Endothelial cell of umbilical vein (primary cell): ENCODE measurements around the gene FCSK. TPM values are rescaled to one million over a fixed set of nuclear protein-coding genes. Genes with fewer than 3 reads are reported as not detected.

Experiments used
- BruUV-seq: library from RNA; stranded (reverse); fragments of 400-500 nt; replicated peaks from 2 replicates; lab custom pipeline; 2021; lab: Mats Ljungman, UMichigan
- CTCF ChIA-PET: fragments of 300-600, 350-600 bp; sonication (Branson Sonifier 250); formaldehyde crosslinking; loops from one replicate; lab custom pipeline; 2021; ENCODE audit warnings: antibody characterized with exemption, inconsistent platforms; lab: Charles Lee
- POLR2A ChIA-PET: fragments of 300-600, 350-600 bp; sonication (Branson Sonifier 250); formaldehyde crosslinking; loops from one replicate; lab custom pipeline; 2021; ENCODE audit warnings: antibody characterized with exemption, inconsistent platforms; lab: Charles Lee
- DNase-seq: peaks from one replicate; pipeline ENCODE4 v3.0.0-alpha.2; 2011; ENCODE audit warnings: low read depth, low spot score
- FAIRE-seq: peaks from 2 replicates; lab custom pipeline; 2011; peaks lifted over from hg19 to GRCh38; lab: Jason Lieb, UNC
- H2AFZ ChIP-seq: 2 replicates; pipeline ENCODE4 v1.6.0; 2012; ENCODE audit warnings: low read depth, low read length, control low read depth, inconsistent platforms
- H3K27ac ChIP-seq: 2 replicates; pipeline ENCODE4 v1.5.1; 2011; ENCODE audit warnings: low read depth, mild to moderate bottlenecking, control low read depth, low read length, moderate library complexity; ENCODE audit not compliant: insufficient read depth
- H3K27me3 ChIP-seq, 2 experiments: 2 replicates each; pipeline versions ENCODE4 v1.6.0 to v1.6.1; 2011; ENCODE audit warnings: low read length in 2 of 2, mixed read lengths in 1 of 2; ENCODE audit not compliant: control insufficient read depth in 2 of 2, insufficient read depth in 2 of 2
- H3K36me3 ChIP-seq, 2 experiments: 2 replicates in 1 of 2; 3 replicates in 1 of 2; pipeline ENCODE4 v1.5.1; 2011; ENCODE audit warnings: low read length in 2 of 2, mild to moderate bottlenecking in 1 of 2, moderate library complexity in 1 of 2; ENCODE audit not compliant: control insufficient read depth in 2 of 2, insufficient read depth in 2 of 2; ENCODE audit errors: extremely low read depth in 1 of 2
- H3K4me1 ChIP-seq: 3 replicates; pipeline ENCODE4 v1.5.1; 2011; ENCODE audit warnings: mild to moderate bottlenecking, low read length; ENCODE audit not compliant: control insufficient read depth, insufficient read depth; ENCODE audit errors: extremely low read depth
- H3K4me2 ChIP-seq: 2 replicates; pipeline ENCODE4 v1.6.1; 2011; ENCODE audit warnings: low read length, control low read depth, mixed read lengths; ENCODE audit not compliant: insufficient read depth
- H3K4me3 ChIP-seq, 3 experiments: fragments of 200-600 bp in 1 of 3; sonication (generic), shearing (Covaris generic) in 1 of 3; replicated peaks in 1 of 3; 2 replicates each; pipeline ENCODE4 v1.5.1; 2011 to 2016; ENCODE audit warnings: control low read depth in 3 of 3, low read length in 3 of 3, mild to moderate bottlenecking in 2 of 3, inconsistent platforms in 1 of 3, low read depth in 1 of 3, moderate library complexity in 1 of 3; ENCODE audit not compliant: insufficient read depth in 1 of 3
- H3K79me2 ChIP-seq: 2 replicates; pipeline ENCODE4 v1.6.0; 2012; ENCODE audit warnings: low read length, inconsistent platforms; ENCODE audit not compliant: control insufficient read depth, insufficient read depth
- H3K9ac ChIP-seq: replicated peaks from 2 replicates; pipeline ENCODE3; 2011; ENCODE audit warnings: low read length, control low read depth; ENCODE audit not compliant: insufficient read depth; ENCODE audit errors: extremely low read depth
- H3K9me1 ChIP-seq: replicated peaks from 3 replicates; pipeline ENCODE4 v1.6.0; 2011; ENCODE audit warnings: mild to moderate bottlenecking, low read length; ENCODE audit not compliant: control insufficient read depth, insufficient read depth; ENCODE audit errors: extremely low read depth
- H3K9me3 ChIP-seq: replicated peaks from 2 replicates; pipeline ENCODE4 v1.5.1; 2012; ENCODE audit warnings: low read length, inconsistent platforms; ENCODE audit not compliant: control insufficient read depth, insufficient read depth
- H4K20me1 ChIP-seq: replicated peaks from 2 replicates; pipeline ENCODE3; 2011; ENCODE audit warnings: mild to moderate bottlenecking, low read length; ENCODE audit not compliant: control insufficient read depth, insufficient read depth; ENCODE audit errors: extremely low read depth
- CTCF ChIP-seq, 2 donors: IDR thresholded peaks; 1 replicate in 1 of 2; 2 replicates in 1 of 2; pipeline ENCODE4 v1.5.1; 2011; ENCODE audit warnings: low read length in 2 of 2, mild to moderate bottlenecking in 2 of 2, moderate library complexity in 2 of 2, control low read depth in 1 of 2, inconsistent platforms in 1 of 2, low read depth in 1 of 2; ENCODE audit not compliant: insufficient read depth in 1 of 2; ENCODE audit errors: extremely low read depth in 1 of 2
- EZH2 ChIP-seq: IDR thresholded peaks from 2 replicates; pipeline ENCODE4 v1.6.1; 2012; ENCODE audit warnings: borderline replicate concordance, low read depth, mild to moderate bottlenecking, moderate library complexity, low read length, inconsistent platforms; ENCODE audit not compliant: severe bottlenecking
- FOS ChIP-seq: IDR thresholded peaks from 2 replicates; pipeline ENCODE4 v1.6.1; 2011; ENCODE audit warnings: mild to moderate bottlenecking, low read length, moderate library complexity, borderline replicate concordance; ENCODE audit not compliant: insufficient read depth
- GATA2 ChIP-seq: IDR thresholded peaks from 2 replicates; pipeline ENCODE4 v1.7.0; 2011; ENCODE audit warnings: low read depth, mild to moderate bottlenecking, moderate library complexity, mixed read lengths, low read length; ENCODE audit not compliant: insufficient read length, insufficient read depth
- JUN ChIP-seq: IDR thresholded peaks from 2 replicates; pipeline ENCODE4 v1.6.1; 2011; ENCODE audit warnings: borderline replicate concordance, low read depth; ENCODE audit not compliant: insufficient read length, insufficient read depth
- MYC ChIP-seq: IDR thresholded peaks from one replicate; pipeline ENCODE4 v1.6.1; 2011; ENCODE audit warnings: mild to moderate bottlenecking, low read depth, low read length
- POLR2A ChIP-seq: IDR thresholded peaks from 2 replicates; pipeline ENCODE4 v1.6.1; 2012; ENCODE audit warnings: low read depth, mild to moderate bottlenecking, control low read depth, low read length
- POLR2AphosphoS5 ChIP-seq: IDR thresholded peaks from 2 replicates; pipeline ENCODE4 v1.6.1; 2012; ENCODE audit warnings: low read depth, mild to moderate bottlenecking, control low read depth, low read length, moderate library complexity; ENCODE audit not compliant: insufficient read depth
- dilution Hi-C: fragments of 300-500 bp; cut with MboI; formaldehyde crosslinking; loops from one replicate; pipeline ENCODE4 v1.15.0; 2019; ENCODE audit warnings: low sequenced_read_pairs; ENCODE audit not compliant: extremely low pct_ligation_motif_present
- intact Hi-C: fragments of 100-400 bp; cut with micrococcal nuclease; formaldehyde crosslinking; loops from one replicate; pipeline ENCODE4 v1.10.0; 2022
- polyA plus RNA-seq, 4 experiments: library from polyadenylated mRNA; depleted of rRNA in 3 of 4; stranded (reverse) in 3 of 4; unstranded in 1 of 4; fragments of >200 nt; gene quantifications; 2 replicates each; pipeline versions ENCODE4 v1.2.1 to v1.2.3, GENCODE V29; 2011 to 2012; ENCODE audit warnings: missing spikeins in 1 of 4
- total RNA-seq: library from RNA; stranded (reverse); gene quantifications from 2 replicates; pipeline ENCODE4 v1.2.3, GENCODE V29; 2021
- TF ChIP-seq, protein P1 (sequence below): IDR thresholded peaks from 2 replicates; pipeline ENCODE4 v1.6.1; 2011; ENCODE audit not compliant: insufficient read depth, insufficient read length

FCSK gene
- total and polyA plus RNA-seq, 2 donors (not counting 3 experiments of a cell fraction or from before 2014, with no cell fraction given) = 12.4 to 18.0 TPM

DNA sequence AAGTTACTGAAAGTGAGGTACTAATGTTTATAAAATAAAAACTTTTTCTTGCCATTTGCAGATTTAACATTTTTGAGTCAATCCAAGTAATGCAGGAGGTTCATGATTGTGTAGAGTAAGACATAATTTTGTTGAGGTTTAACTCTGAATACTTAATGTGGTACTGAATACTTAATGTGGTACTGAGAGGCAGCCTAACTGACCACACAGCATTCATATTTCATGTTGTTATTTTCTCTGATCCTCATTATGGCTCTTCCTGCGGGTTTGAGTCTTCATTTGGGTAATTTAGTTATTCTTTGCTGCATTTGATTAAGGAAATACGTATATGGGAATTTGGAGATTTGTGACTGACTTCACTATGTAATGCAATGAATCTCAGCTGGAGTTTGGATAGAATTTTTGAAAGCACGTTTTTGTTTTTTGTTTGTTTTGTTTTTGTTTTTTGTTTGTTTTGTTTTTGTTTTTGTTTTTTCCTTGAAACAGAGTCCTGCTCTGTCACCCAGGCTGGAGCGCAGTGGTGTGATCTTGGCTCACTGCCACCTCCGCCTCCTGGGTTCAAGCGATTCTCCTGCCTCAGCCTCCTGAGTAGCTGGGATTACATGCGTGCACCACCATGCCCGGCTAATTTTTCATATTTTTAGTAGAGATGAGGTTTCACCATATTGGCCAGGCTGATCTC is 73.1 kb downstream of the FCSK start:
- peaks cover 22 to 23% of the 10 kb centered on the region in 2 experiments for H3K36me3 ChIP-seq
- intact Hi-C loops = loop anchor here (5.0 kb wide), 1 partner anchor 45 kb away; no protein-coding TSS in a partner anchor
- H3K9ac ChIP-seq = no peak overlapping the region
- H3K27ac ChIP-seq = no peak overlapping the region
- no peaks in the 10 kb centered on the region for H3K9me3 ChIP-seq
- TF ChIP-seq POLR2A (no peak), GATA2 (no peak), JUN (no peak), CTCF (IDR thresholded peaks at IDR 0.05; ENCODE audit: extremely low read depth in 1 of 2, insufficient read depth in 1 of 2, low read depth in 1 of 2, low read length in 2 of 2) (no peak), FOS (no peak), MYC (no peak), EZH2 (no peak), POLR2AphosphoS5 (no peak)
- TF ChIP-seq, protein P1, sequence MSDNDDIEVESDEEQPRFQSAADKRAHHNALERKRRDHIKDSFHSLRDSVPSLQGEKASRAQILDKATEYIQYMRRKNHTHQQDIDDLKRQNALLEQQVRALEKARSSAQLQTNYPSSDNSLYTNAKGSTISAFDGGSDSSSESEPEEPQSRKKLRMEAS = no peak
- peaks cover 32% of the 10 kb centered on the region for H3K4me1 ChIP-seq
- dilution Hi-C loops = loop anchor here (25.0 kb wide), 1 partner anchor 135 kb away; no protein-coding TSS in a partner anchor
- FAIRE-seq (no peak), DNase-seq (no peak)
- H3K4me2 ChIP-seq = peak overlapping the region; percentile 84
- no peaks in the 10 kb centered on the region for H3K9me1 ChIP-seq
- BruUV-seq = no TSS peak
- H2AFZ ChIP-seq = no peak overlapping the region
- no peaks in the 10 kb centered on the region for H3K27me3 ChIP-seq
- H3K79me2 ChIP-seq = peaks cover 90% of the 10 kb centered on the region
- ChIA-PET CTCF (interaction anchor here (3.2 kb wide), 1 partner anchor 125 kb away, joined by 28 read pairs; no protein-coding TSS in a partner anchor), POLR2A (no interaction called here)
- peaks cover 11% of the 10 kb centered on the region for H4K20me1 ChIP-seq
- peak overlapping the region in 1 of 3 experiments; percentile 37 for H3K4me3 ChIP-seq
